H1 (cell line): ENCODE measurements around the gene PARP14. TPM values are rescaled to one million over a fixed set of nuclear protein-coding genes. Genes with fewer than 3 reads are reported as not detected.

Source experiments
- BACH1 ChIP-seq: IDR thresholded peaks from 2 replicates; pipeline ENCODE4 v1.6.1; 2012; ENCODE audit warnings: low read length, improper control_type of control experiment
- CHD7 ChIP-seq: fragments of 300-600 bp; sonication (generic); IDR thresholded peaks from 2 replicates; pipeline ENCODE4 v1.7.1; 2012; ENCODE audit warnings: low read length, moderate library complexity, mild to moderate bottlenecking, inconsistent platforms; ENCODE audit not compliant: insufficient replicate concordance
- E2F6 ChIP-seq: IDR thresholded peaks from 2 replicates; pipeline ENCODE4 v1.6.1; 2012; ENCODE audit warnings: inconsistent platforms
- RAD21 ChIP-seq, 2 experiments: IDR thresholded peaks in 1 of 2; conservative IDR thresholded peaks in 1 of 2; 2 replicates each; pipeline ENCODE4 v1.6.1; 2011; ENCODE audit warnings: low read depth in 2 of 2, low read length in 2 of 2, improper control_type of control experiment in 1 of 2, inconsistent platforms in 1 of 2, mild to moderate bottlenecking in 1 of 2, moderate library complexity in 1 of 2
- SIRT6 ChIP-seq: IDR thresholded peaks from one replicate; pipeline ENCODE4 v1.7.1; 2012; ENCODE audit warnings: low read length, inconsistent platforms
- polyA plus RNA-seq, 7 experiments: library from polyadenylated mRNA; depleted of rRNA in 3 of 7; stranded (reverse) in 5 of 7; unstranded in 2 of 7; fragments of >200 nt in 5 of 7; fragments of 200-250 nt in 2 of 7; gene quantifications; 1 replicate in 5 of 7; 2 replicates in 1 of 7; 4 replicates in 1 of 7; pipeline versions ENCODE4 v1.2.1 to v1.2.3, GENCODE V29; 2011 to 2013; ENCODE audit warnings: missing spikeins in 2 of 7, mixed read lengths in 2 of 7
- total RNA-seq: library from RNA; stranded (reverse); fragmentation: NEBNext Ultra II Directional; extraction: Animal tissue kit (Norgen Biotek cat#: 25700); gene quantifications from 2 replicates; pipeline ENCODE4 v1.2.1, GENCODE V29; 2021

The PARP14 gene
- total and polyA plus RNA-seq, 2 of the 8 experiments (the other 6 are each of a cell fraction or from before 2014, with no cell fraction given), result 12.6 to 17.6 TPM

GRCh38 chr3:122662505-122662904 is 18.1 kb upstream of the PARP14 start (continued):
- no peak for TF ChIP-seq E2F6
- no peak for TF ChIP-seq BACH1
- no peak for TF ChIP-seq RAD21 (IDR thresholded peaks at IDR 0.05 in 1 of 2, conservative IDR thresholded peaks at IDR 0.05 in 1 of 2; ENCODE audit: low read depth in 2 of 2, low read length in 2 of 2)
- TF ChIP-seq CHD7, result no peak
- TF ChIP-seq SIRT6, result no peak
- TF ChIP-seq, all 59 proteins: peak for 0
